ENCODE results near the gene IL3RA. TPM values are rescaled to one million over a fixed set of nuclear protein-coding genes. Genes with fewer than 3 reads are reported as not detected.
A peak's percentile ranks its signal among the peaks of the same experiment; 100 is the strongest.
"Not testable (repeated sequence)": the region's sequence is repeated elsewhere in the genome, so short reads cannot be mapped to it uniquely, and the experiment has no call there.

The IL3RA gene
- total RNA-seq, 1 experiment from 2014 or later = not detected

DNA sequence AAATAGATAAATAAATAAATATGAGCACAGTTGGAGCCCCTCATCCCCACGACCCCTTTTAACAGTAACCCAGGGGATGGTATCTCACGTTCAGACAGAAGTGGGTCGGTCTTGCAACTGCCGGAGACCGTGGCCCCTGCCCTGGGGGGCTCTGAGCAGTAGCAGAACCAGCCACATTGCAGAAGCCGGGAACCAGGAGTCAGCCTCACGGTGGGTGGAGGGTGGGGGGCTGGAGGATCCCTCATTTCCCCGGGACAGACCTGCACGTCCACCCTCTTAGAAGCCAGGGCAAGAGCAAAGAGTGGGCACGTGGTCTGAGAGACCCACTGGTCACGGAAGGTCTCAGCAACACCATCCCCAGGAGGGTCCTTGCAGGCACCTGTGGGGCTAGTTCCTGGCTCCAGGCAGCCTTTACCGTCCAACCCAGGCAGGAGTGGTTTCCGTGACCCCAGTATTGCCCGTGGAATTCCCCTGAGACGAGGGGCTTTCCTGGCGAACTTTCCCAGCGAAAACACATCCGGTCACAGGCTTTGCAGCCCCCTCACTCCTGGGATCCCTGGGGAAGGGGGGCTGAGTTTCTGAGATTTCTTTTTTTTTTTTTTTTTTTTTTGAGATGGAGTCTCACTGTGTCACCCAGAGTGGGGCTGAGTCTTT lies 8.8 kb upstream of the IL3RA start:
- DNase-seq (ENCODE audit: low read depth) = no peak

DNA sequence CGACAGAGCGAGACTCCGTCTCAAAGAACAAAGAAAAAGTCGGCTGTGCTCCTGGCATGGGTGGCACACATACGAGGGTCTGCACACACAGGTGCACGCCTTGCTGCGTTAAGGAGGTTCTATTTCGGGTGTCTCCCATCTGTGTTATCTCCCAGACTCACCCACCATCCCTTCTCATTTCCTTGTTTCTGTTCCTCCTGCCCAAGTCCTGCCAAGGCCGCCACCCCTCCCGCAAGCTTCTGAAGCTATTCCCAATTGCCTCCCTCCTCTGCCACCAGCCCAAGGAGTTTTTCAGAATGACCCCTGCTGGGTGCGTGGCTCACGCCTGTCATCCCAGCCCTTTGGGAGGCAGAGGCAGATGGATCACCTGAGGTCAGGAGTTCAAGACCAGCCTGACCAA lies 6.0 kb upstream of the IL3RA start:
- DNase-seq (ENCODE audit: low read depth) = no peak

DNA sequence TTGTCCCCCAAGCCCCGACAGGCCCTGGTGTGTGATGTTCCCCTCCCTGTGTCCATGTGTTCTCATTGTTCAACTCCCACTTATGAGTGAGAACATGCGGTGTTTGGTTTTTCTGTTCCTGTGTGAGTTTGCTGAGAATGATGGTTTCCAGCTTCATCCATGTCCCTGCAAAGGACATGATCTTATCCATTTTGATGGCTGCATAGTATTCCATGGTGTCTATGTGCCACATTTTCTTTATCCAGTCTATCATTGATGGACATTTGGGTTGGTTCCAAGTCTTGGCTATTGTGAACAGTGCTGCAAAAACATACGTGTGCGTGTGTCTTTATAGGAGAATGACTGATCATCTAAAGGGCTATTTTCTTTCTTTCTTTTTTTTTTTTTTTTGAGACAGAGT lies 4.2 kb upstream of the IL3RA start:
- not testable (repeated sequence) for DNase-seq (ENCODE audit: low read depth)

DNA sequence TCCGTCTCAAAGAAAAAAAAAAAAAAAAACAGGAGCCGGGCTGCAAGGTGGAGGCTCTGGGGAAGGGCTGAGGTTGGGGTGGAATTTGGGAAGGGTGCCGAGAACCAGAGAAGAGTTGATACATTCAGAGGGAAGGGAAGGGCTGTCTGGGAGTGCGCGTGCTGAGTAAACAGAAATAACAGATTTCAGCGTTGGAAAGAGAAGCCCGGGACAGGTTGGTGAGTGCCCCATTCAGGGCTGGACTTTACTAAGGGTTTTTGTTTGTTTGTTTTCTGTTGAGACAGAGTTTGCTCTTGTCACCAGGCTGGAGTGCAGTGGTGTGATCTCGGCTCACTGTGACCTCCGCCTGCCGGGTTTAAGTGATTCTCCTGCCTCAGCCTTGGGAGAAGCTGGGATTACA lies 1.7 kb upstream of the IL3RA start:
- no peak for DNase-seq (ENCODE audit: low read depth)

DNA sequence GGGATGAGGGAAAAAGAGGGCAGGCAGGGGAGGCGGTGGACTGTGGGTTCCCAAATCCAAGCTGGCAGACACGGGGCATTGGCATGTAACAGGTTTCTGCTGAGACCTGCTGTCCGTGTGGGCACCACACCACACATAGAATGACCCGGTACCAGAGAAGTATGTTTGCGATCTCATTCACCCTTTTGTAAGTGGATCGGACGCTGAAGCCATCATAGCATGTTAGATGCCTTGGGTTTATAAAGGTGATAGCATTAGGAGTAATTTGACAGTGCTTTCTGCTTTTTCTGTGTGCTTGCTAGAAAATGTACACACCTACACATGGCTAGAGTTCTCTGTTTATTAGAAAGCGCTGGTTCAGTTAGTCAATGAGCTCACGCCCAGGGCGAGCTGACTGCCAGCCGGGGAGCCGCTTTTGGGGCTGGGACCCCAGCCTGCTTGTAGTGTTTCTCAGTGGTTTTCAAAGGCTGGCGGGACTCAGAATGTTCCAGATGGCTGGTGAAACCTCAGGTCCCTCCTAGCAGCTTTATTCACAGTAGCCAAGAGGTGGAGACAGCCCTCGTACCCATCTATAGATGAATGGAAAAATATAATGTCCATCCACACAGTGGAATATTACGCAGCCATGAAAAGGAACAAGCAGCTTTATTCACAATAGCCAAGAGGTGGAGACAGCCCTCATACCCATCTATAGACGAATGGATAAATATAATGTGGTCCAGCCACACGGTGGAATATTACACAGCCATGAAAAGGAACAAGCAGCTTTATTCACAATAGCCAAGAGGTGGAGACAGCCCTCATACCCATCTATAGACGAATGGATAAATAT lies 579 bp downstream of the IL3RA start:
- no peak for DNase-seq (ENCODE audit: low read depth)

DNA sequence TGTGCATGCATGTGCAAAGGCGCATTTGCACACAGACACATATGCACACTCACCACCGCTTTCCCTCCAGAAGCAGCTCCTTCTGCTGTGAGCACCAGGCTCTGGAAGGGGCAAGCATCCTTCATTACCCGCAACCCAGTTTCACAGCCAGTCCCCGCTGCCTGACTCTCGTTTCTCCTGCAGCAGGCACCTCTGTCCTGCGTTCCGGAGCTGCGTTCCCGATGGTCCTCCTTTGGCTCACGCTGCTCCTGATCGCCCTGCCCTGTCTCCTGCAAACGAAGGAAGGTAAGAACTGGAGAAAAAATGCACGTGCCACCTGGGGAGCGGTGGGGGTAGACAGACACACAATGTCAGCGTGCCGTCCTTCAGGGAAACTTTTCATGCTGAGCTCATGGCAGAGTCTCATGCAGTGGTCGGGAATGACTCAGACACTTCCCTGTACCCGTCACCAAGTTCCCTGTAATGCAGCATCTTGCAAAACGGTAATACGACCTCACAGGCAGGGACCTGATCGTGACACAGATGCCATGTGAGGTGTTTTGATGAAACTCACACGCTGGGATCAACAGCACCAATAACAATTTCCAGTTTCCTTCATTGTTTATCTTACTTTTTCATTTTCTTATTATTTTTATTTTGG lies 5.1 kb downstream of the IL3RA start:
- peak; percentile 17 for DNase-seq (ENCODE audit: low read depth)

DNA sequence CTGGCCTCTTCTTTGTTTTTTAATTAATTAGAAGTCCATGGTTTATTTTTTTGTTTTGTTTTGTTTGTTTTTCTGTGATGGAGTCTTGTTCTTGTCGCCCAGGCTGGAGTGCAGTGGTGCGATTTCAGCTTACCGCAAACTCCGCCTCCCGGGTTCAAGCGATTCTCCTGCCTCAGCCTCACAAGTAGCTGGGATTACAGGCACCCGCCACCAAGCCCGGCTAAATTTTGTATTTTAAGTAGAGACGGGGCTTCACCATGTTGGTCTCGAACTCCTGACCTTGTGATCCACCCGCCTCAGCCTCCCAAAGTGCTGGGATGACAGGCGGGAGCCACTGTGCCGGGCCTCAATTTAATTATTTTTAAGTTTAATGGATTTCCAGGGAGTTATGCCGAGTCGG lies 13.0 kb downstream of the IL3RA start:
- DNase-seq (ENCODE audit: low read depth) = not testable (repeated sequence)

DNA sequence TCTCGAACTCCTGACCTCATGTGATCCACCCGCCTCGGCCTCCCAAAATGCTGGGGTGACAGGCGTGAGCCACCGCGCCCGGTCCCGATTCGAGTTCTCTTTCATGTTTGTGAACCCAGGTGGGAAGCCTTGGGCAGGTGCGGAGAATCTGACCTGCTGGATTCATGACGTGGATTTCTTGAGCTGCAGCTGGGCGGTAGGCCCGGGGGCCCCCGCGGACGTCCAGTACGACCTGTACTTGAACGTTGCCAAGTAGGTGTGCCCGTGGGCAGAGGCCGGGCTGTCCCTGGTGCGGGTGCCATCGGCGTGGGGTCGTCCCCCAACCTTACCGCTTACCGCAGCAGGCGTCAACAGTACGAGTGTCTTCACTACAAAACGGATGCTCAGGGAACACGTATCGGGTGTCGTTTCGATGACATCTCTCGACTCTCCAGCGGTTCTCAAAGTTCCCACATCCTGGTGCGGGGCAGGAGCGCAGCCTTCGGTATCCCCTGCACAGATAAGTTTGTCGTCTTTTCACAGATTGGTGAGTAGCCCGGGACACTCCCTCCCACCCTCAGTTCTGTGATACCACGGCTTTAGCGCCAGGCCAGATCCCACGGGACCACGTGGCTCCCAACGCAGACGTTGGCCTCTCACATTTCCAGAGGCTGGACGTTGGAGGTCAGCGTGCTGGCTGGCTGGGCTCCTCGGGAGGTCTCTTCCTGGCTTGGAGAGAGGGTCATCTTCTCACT lies 15.6 kb downstream of the IL3RA start:
- no peak for DNase-seq (ENCODE audit: low read depth)

DNA sequence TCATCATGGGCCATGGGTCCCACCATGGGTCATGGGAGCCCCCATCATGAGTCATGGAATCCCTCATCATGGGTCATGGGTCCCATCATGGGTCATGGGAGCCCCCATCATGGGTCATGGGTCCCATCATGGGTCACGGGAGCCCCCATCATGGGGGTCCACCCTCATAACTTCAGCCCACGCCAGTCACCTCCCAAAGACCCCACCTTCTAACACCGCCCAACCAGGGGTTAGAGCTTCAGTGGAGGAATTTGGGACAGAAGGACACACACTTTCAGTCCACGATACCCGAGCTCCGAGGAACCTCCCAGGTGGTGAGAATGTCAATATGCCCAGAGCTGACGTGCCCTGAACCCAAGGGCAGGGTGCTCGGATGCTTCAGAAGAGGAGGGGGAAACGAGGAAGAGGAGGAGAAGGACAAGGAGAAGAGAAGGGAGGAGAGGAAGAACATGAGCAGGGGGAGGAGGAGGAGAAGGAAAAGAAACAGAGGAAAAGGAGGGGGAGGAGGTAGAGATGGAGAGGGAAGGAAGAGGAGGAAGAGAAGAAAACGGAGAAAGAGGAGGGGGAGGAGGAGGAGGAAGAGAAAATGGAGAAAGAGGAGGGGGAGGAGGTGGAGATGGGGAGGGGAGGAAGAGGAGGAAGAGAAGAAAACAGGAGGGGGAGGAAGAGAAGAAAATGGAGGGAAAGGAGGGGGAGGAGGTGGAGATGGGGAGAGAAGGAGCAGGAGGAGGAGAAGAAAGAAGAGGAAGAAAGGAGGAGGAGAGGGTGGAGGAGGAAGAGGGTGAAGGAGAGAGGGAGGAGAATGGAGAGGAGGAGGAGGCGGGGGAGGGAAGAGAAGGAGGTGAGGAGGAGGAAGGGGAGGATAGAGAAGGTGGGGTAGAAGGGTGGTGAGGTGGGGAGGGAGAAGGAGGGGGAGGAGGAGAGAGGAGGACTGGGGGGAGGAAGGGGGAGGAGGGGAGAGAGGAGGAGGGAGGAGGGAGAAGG lies 17.7 kb downstream of the IL3RA start:
- DNase-seq (ENCODE audit: low read depth) = no peak

DNA sequence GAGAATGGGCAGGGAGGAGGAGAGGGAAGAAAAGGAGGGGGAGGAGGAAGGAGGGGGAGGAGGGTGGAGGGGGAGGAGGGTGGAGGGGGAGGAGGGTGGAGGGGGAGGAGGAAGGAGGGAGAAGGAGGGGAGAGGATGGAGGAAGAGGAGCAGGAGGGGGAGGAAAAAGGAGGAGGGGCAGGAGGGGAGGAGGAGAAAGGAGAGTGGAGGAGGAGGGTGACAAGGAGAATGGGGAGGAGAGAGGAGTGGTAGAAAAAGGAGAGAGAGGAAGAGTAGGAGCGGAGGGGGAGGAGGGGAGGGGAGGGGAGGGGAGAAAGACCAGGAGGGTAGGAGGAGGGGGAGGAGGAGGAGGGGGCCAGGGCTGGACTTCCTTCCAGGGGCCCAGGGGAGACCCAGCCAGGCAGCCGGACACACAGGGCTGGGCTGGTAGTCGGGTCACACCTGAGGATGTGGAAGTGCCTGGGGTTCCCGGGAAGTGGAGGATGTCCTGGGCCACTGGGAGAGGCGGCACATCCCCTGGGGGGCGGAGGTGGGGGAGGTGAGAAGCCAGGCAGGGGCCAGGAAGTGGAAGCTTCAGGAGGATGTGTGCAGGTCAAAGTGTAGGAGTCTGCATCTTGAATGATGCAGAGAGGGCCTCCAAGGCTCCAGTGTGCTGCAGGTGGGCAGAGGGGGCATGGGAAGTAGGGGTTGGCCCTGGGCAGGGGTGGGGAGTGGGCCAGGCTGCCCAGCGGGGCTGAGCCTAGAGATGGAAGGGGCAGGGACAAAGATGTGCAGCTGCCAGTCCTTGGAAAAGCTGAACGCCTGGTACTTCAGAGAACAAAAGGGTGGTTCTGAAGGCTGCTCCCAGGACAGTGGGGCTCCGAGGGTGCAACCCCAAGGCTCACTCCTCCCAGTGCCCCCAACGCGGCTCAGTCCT lies 18.8 kb downstream of the IL3RA start:
- DNase-seq (ENCODE audit: low read depth) = no peak

DNA sequence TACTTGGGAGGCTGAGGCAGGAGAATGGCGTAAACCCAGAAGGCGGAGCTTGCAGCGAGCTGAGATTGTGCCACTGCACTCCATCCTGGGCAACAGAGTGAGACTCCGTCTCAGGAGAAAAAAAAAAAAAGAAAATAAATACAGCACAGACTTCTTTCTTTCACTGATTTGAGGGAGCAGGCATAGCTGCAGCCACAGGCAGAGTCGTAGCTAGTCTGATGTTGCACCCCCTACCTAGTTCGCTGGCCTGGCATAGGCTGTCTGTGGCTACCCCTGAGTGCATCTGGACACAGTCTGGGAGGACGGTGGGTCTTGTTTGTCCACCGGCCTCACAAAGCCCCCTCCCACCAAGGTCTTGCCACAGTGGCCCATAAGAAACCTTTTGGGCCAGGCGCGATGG lies 21.4 kb downstream of the IL3RA start:
- no peak for DNase-seq (ENCODE audit: low read depth)

DNA sequence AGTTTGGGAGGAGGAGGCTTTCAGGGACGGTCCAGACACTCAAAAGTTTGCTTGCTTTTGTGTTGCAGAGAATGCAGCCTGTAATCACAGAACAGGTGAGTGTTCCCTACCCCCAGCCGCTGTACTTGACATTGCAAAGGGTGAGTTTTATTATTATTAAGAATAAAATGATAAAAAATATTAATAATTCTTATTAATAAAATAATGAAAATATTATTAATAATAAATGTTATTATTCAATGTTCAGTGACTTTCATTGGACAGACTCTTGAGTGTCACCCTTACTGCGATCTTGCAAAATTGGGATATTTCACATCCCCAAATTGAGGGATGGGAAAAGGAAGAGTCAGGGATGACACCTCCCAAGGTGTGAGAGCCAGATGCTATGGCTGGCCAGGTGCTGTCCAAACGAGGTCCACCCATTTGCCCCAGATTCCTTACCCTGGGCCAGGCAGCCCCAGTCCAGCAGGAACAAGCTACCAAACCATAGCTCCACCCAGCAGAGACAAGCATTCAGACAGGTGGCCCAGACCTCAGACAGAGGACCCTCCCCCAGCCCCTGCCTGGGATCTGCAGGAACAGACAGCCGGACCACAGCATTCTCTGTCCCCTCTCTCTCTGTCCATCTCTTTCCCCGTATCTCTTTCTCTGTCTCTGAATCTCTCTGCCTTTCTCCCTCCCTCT lies 22.4 kb downstream of the IL3RA start:
- DNase-seq (ENCODE audit: low read depth) = no peak

DNA sequence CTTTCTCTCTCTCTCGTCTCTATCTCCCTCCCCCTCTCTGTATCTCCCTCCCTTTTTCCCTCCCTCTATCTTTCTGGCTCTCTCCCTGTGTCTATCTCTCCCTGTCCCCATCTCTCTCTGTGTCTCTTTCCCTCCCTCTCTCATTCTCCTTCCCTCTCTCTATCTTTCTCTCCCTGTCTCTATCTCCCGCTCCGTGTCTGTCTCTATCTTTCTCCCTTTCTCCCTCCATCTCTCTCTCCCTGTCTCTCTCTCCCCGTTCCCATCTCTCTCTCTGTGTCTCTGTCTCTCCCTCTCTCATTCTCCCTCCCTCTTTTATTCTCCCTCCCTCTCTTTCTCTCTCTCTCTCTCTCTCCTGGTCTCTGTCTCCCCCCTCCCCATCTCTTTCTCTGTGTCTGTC lies 22.9 kb downstream of the IL3RA start:
- DNase-seq (ENCODE audit: low read depth) = no peak

DNA sequence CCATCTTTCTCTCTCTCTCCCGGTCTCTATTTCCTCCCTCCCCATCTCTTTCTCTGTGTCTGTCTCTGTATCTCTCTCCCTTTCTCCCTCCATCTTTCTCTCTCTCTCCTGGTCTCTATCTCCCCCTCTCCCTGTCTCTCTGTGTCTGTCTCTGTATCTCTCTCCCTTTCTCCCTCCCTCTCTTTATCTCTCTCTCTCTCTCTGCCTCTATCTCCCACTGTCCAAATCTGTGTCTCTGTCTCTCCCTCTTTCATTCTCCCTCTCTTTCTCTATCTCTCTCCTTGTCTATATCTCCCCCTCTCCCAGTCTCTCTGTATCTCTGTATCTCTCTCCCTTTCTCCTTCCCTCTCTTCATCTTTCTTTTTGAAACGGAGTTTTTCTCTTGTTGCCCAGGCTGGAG lies 23.6 kb downstream of the IL3RA start:
- DNase-seq (ENCODE audit: low read depth) = no peak

DNA sequence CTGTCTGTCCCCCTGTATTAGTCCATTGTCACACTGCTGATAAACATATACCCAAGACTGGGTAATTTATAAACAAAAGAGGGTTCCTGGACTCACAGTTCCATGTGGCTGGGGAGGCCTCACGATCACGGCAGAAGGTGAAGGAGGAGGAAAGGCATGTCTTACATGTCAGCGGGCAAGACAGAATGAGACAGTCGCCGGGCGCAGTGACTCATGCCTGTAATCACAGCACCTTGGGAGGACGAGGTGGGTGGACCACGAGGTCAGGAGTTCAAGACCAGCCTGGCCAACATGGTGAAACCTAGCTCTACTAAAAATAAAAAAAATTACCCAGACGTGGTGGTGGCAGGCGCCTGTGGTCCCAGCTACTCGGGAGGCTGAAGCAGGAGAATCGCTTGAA lies 24.7 kb downstream of the IL3RA start:
- peak; percentile 55 for DNase-seq (ENCODE audit: low read depth)

DNA sequence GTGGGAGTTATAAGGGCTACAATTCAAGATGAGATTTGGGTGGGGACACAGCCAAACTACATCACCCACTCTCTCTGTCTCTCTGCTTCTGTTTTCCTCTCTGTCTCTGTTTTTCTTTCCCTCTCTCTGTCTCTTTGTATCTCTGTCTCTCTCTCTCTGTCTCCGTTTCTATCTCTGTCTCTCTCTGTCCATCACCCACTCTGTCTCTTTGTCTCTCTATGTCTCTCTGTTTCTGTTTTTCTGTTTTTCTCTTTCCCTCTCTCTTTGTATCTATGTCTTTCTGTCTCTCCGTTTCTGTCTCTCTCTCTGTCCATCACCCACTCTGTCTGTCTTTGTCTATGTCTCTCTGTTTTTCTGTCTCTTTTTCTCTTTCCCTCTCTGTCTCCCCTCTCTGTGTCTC lies 25.3 kb downstream of the IL3RA start:
- DNase-seq (ENCODE audit: low read depth) = no peak

DNA sequence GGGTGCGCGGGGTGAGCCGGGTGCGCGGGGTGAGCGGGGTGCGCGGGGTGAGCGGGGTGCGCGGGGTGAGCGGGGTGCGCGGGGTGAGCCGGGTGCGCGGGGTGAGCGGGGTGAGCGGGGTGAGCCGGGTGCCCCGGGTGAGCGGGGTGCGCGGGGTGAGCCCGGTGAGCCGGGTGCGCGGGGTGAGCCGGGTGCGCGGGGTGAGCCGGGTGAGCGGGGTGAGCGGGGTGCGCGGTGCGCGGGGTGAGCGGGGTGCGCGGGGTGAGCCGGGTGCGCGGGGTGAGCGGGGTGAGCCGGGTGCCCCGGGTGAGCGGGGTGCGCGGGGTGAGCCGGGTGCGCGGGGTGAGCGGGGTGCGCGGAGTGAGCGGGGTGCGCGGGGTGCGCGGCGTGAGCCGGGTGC lies 29.8 kb downstream of the IL3RA start:
- not testable (repeated sequence) for DNase-seq (ENCODE audit: low read depth)

DNA sequence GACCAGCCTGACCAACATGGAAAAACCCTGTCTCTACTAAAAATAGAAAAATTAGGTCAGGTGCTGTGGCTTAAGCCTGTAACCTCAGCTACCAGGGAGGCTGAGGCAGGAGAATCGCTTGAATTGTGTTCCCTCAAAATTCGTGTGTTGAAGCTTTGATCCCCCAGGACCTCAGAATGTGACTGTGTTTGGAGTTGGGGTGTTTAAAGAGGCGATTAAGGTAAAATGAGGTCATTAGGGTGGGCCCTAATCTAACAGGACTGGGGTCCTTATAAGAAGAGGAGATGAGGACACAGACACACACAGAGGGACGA lies 31.8 kb downstream of the IL3RA start:
- no peak for DNase-seq (ENCODE audit: low read depth)

DNA sequence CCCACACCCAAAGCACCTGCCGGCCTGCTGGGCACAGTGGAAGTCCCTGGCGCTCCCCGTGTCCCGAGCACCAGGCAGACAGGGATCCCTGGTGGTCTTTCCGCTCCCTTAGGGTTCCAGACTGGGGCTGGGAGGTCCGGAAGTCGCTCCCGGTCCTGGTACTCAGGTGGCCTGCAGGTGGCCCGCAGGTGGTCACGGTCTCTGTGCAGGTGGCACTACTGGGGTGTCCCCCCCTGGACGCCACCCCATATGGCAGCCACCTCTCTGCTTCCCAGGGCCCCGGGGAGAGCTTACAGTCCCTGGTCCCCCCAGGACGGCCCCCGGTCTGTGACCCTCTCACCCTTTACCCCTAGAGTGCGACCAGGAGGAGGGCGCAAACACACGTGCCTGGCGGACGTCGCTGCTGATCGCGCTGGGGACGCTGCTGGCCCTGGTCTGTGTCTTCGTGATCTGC lies 41.7 kb downstream of the IL3RA start:
- DNase-seq (ENCODE audit: low read depth) = no peak
